Panc1 (cell line): ENCODE measurements around the gene THSD8.

Experiments used
- CTCF ChIP-seq: fragments of 450-650 bp; IDR thresholded peaks from 2 replicates; pipeline ENCODE4 v1.5.1; 2017; ENCODE audit warnings: mild to moderate bottlenecking
- POLR2AphosphoS5 ChIP-seq: IDR thresholded peaks from 2 replicates; pipeline ENCODE4 v1.6.1; 2012; ENCODE audit warnings: mild to moderate bottlenecking, low read depth, low read length, moderate library complexity
- REST ChIP-seq, 2 experiments: IDR thresholded peaks; 2 replicates each; pipeline ENCODE4 v1.6.1; 2011 to 2012; ENCODE audit warnings: low read depth in 2 of 2, control low read depth in 1 of 2, low read length in 1 of 2, mild to moderate bottlenecking in 1 of 2, moderate library complexity in 1 of 2; ENCODE audit not compliant: insufficient read depth in 1 of 2
- SIN3A ChIP-seq: IDR thresholded peaks from 2 replicates; pipeline ENCODE4 v1.6.1; 2012; ENCODE audit warnings: low read depth, mild to moderate bottlenecking, low read length, moderate library complexity, borderline replicate concordance; ENCODE audit not compliant: insufficient read depth
- TCF7L2 ChIP-seq: IDR thresholded peaks from 2 replicates; pipeline ENCODE4 v1.6.1; 2011; ENCODE audit warnings: mild to moderate bottlenecking, low read depth, low read length, inconsistent platforms

- no peak for TF ChIP-seq CTCF
- TF ChIP-seq REST (IDR thresholded peaks at IDR 0.05; ENCODE audit: insufficient read depth in 1 of 2, low read depth in 2 of 2, low read length in 1 of 2): no peak
- no peak for TF ChIP-seq POLR2AphosphoS5
- no peak for TF ChIP-seq TCF7L2
- TF ChIP-seq SIN3A: no peak
These were observed 26.6 kb downstream of the THSD8 start for GRCh38 chr19:12828494-12828893.
